Activated naive CD4-positive, alpha-beta T cell treated with anti-CD3 and anti-CD28 coated beads, Interleukin-2, amount 50 U/mL, for 16 hours (primary cell): ENCODE measurements around the gene RLN1.
"Not testable (repeated sequence)": the region's sequence is repeated elsewhere in the genome, so short reads cannot be mapped to it uniquely, and the experiment has no call there.

Experiments
- DNase-seq: peaks from one replicate; pipeline ENCODE4 v3.0.0-alpha.2; 2020

The RLN1 gene

GRCh38 chr9:5321058-5321457 is 18.6 kb downstream of the RLN1 start:
- no peak for DNase-seq

- DNase-seq: not testable (repeated sequence)
Observed at GRCh38 chr9:5316406-5316805, 23.3 kb downstream of the RLN1 start.

GRCh38 chr9:5315187-5315923 is 24.3 kb downstream of the RLN1 start:
- DNase-seq: no peak

- no peak for DNase-seq
Observed at GRCh38 chr9:5310851-5311250, 28.8 kb downstream of the RLN1 start.

- no peak for DNase-seq
Observed at GRCh38 chr9:5305741-5306140, 33.9 kb downstream of the RLN1 start.

- not testable (repeated sequence) for DNase-seq
Observed at GRCh38 chr9:5303840-5304795, 35.6 kb downstream of the RLN1 start, which contains the start of gene RLN2. Gene RLN2 (minus strand): TSS chr9:5304716. CDS start chr9:5304580, 136 bp downstream.

GRCh38 chr9:5301544-5301943 is 38.1 kb downstream of the RLN1 start:
- no peak for DNase-seq

- DNase-seq: no peak
Observed at GRCh38 chr9:5292141-5292540, 47.5 kb downstream of the RLN1 start.

- DNase-seq: no peak
Observed at GRCh38 chr9:5288591-5288990, 51.1 kb downstream of the RLN1 start.

- no peak for DNase-seq
Observed at GRCh38 chr9:5286262-5286661, 53.4 kb downstream of the RLN1 start.
